ENCODE measurements around the gene SLC39A8.

DNA sequence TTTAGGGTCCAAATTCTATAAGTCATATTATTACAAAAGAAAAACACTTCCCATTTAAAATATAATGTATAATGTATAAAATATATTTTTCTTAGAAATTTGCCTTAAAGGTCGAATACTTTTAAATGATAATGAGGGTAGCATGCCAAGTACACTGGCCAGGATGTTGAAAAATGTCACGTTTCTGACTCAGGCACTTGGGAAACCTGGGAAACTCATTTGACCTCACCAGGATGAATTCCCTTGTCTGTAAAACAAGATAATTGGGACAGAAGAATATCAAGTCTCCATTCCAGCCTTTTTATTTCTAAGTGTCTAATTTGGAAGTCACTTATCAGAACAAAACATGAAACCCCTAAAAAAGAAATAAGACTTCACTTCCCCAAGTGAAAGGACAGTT lies 3.4 kb upstream of the SLC39A8 start:
- TF ChIP-seq POLR2A (IDR thresholded peaks at IDR 0.05; ENCODE audit: low read depth, low read length) (no peak), POLR2AphosphoS5 (IDR thresholded peaks at IDR 0.05; ENCODE audit: low read depth, low read length) (no peak)
